Nephron progenitor cell (in vitro differentiated cells): ENCODE data around the gene TMEM120A.

Experiments
- DNase-seq: peaks from one replicate; pipeline ENCODE4 v3.0.0; 2021
- H3K27ac Mint-ChIP-seq: 2 replicates; pipeline ENCODE4 v1.8.0; 2021; ENCODE audit warnings: mild to moderate bottlenecking, moderate library complexity, mixed read lengths
- H3K27me3 Mint-ChIP-seq: 2 replicates; pipeline ENCODE4 v1.8.0; 2021; ENCODE audit warnings: mild to moderate bottlenecking, low read depth, mixed read lengths; ENCODE audit not compliant: poor library complexity
- H3K36me3 Mint-ChIP-seq: 2 replicates; pipeline ENCODE4 v1.8.0; 2021; ENCODE audit warnings: low read depth, mixed read lengths
- H3K4me1 Mint-ChIP-seq: 2 replicates; pipeline ENCODE4 v1.8.0; 2021; ENCODE audit warnings: mixed read lengths
- H3K4me3 Mint-ChIP-seq: 2 replicates; pipeline ENCODE4 v1.8.0; 2021; ENCODE audit warnings: mild to moderate bottlenecking, moderate library complexity, mixed read lengths
- H3K9me3 Mint-ChIP-seq: 2 replicates; pipeline ENCODE4 v1.8.0; 2021; ENCODE audit warnings: mild to moderate bottlenecking, moderate library complexity, mixed read lengths
- CTCF ChIP-seq: fragments of 200-600 bp; sonication (generic); IDR thresholded peaks from 2 replicates; pipeline ENCODE4 v1.5.0; 2021; ENCODE audit warnings: antibody characterized with exemption

The TMEM120A gene

GRCh38 chr7:75960372-75960771, 34.0 kb downstream of the TMEM120A start:
- TF ChIP-seq CTCF: no peak
- H3K4me1 Mint-ChIP-seq: peaks cover 65% of the 10 kb centered on the region
- H3K27ac Mint-ChIP-seq: no peak overlapping the region
- H3K4me3 Mint-ChIP-seq: no peak overlapping the region
- no peaks in the 10 kb centered on the region for H3K27me3 Mint-ChIP-seq
- DNase-seq: no peak
- H3K9me3 Mint-ChIP-seq: no peaks in the 10 kb centered on the region
- peaks cover 26% of the 10 kb centered on the region for H3K36me3 Mint-ChIP-seq

- Mint-ChIP-seq H3K4me1 (peaks cover 65% of the 10 kb centered on the region), H3K36me3 (peaks cover 32% of the 10 kb centered on the region), H3K27ac (no peak overlapping the region), H3K9me3 (peaks cover 3% of the 10 kb centered on the region), H3K4me3 (no peak overlapping the region), H3K27me3 (no peaks in the 10 kb centered on the region)
- TF ChIP-seq CTCF: no peak
- no peak for DNase-seq
Measured at GRCh38 chr7:75958802-75959543, 35.4 kb downstream of the TMEM120A start.

- H3K36me3 Mint-ChIP-seq: peaks cover 34% of the 10 kb centered on the region
- peaks cover 11% of the 10 kb centered on the region for H3K9me3 Mint-ChIP-seq
- peaks cover 56% of the 10 kb centered on the region for H3K4me1 Mint-ChIP-seq
- no peaks in the 10 kb centered on the region for H3K27me3 Mint-ChIP-seq
- H3K4me3 Mint-ChIP-seq: peak overlapping the region; percentile 6
- peak; percentile 53 for DNase-seq
- no peak for TF ChIP-seq CTCF
- H3K27ac Mint-ChIP-seq: peak overlapping the region; percentile 94
Measured at GRCh38 chr7:75957021-75957736, 37.2 kb downstream of the TMEM120A start.

GRCh38 chr7:75955331-75955955, 39.0 kb downstream of the TMEM120A start:
- H3K27me3 Mint-ChIP-seq: no peaks in the 10 kb centered on the region
- DNase-seq: peak; percentile 40
- no peak for TF ChIP-seq CTCF
- no peak overlapping the region for H3K4me3 Mint-ChIP-seq
- H3K9me3 Mint-ChIP-seq: peaks cover 11% of the 10 kb centered on the region
- H3K36me3 Mint-ChIP-seq: peaks cover 29% of the 10 kb centered on the region
- peaks cover 44% of the 10 kb centered on the region for H3K4me1 Mint-ChIP-seq
- H3K27ac Mint-ChIP-seq: peak overlapping the region; percentile 71

- H3K27me3 Mint-ChIP-seq: no peaks in the 10 kb centered on the region
- H3K4me3 Mint-ChIP-seq: peak overlapping the region; percentile 20
- H3K36me3 Mint-ChIP-seq: peaks cover 24% of the 10 kb centered on the region
- peaks cover 48% of the 10 kb centered on the region for H3K4me1 Mint-ChIP-seq
- peaks cover 11% of the 10 kb centered on the region for H3K9me3 Mint-ChIP-seq
- H3K27ac Mint-ChIP-seq: peak overlapping the region; percentile 94
- no peak for DNase-seq
- no peak for TF ChIP-seq CTCF
Measured at GRCh38 chr7:75953931-75954330, 40.5 kb downstream of the TMEM120A start.
